H1 (cell line): ENCODE measurements around the gene SYT10. TPM values are rescaled to one million over a fixed set of nuclear protein-coding genes. Genes with fewer than 3 reads are reported as not detected.

ENCODE experiments used
- BRCA1 ChIP-seq: IDR thresholded peaks from 2 replicates; pipeline ENCODE4 v1.6.1; 2012; ENCODE audit warnings: low read depth, low read length, improper control_type of control experiment
- CBX8 ChIP-seq: fragments of 300-800, 300-1000 bp; sonication (generic); IDR thresholded peaks from 2 replicates; pipeline ENCODE4 v1.7.1; 2016; ENCODE audit warnings: low read depth, low read length, borderline replicate concordance
- CHD1 ChIP-seq: IDR thresholded peaks from 2 replicates; pipeline ENCODE4 v1.6.1; 2012; ENCODE audit warnings: low read depth, low read length, improper control_type of control experiment
- CTBP2 ChIP-seq: IDR thresholded peaks from 2 replicates; pipeline ENCODE4 v1.7.0; 2011; ENCODE audit warnings: borderline replicate concordance, mild to moderate bottlenecking, moderate library complexity, mixed read lengths, low read length; ENCODE audit not compliant: insufficient read depth, insufficient read length
- EP300 ChIP-seq, 2 experiments: IDR thresholded peaks; 1 replicate in 1 of 2; 2 replicates in 1 of 2; pipeline ENCODE4 v1.6.1; 2011 to 2012; ENCODE audit warnings: low read depth in 2 of 2, low read length in 2 of 2, mild to moderate bottlenecking in 2 of 2, borderline replicate concordance in 1 of 2, inconsistent platforms in 1 of 2, moderate library complexity in 1 of 2
- EZH2 ChIP-seq: fragments of 200-600 bp; sonication (generic); IDR thresholded peaks from 2 replicates; pipeline ENCODE4 v1.7.1; 2012; ENCODE audit warnings: low read depth, mild to moderate bottlenecking, moderate library complexity, low read length, inconsistent platforms; ENCODE audit not compliant: severe bottlenecking
- FOSL1 ChIP-seq: IDR thresholded peaks from 2 replicates; pipeline ENCODE4 v1.6.1; 2011; ENCODE audit warnings: mild to moderate bottlenecking, low read depth, low read length, moderate library complexity; ENCODE audit not compliant: insufficient read depth
- GABPA ChIP-seq: IDR thresholded peaks from 2 replicates; pipeline ENCODE4 v1.6.1; 2011; ENCODE audit warnings: mild to moderate bottlenecking, low read length, moderate library complexity, borderline replicate concordance; ENCODE audit not compliant: insufficient read depth
- KDM1A ChIP-seq: fragments of 200-600, 300-600 bp; sonication (generic); IDR thresholded peaks from 2 replicates; pipeline ENCODE4 v1.7.1; 2016; ENCODE audit warnings: mild to moderate bottlenecking, low read length, borderline replicate concordance
- KDM4A ChIP-seq: IDR thresholded peaks from one replicate; pipeline ENCODE4 v1.7.1; 2012; ENCODE audit warnings: low read depth, mild to moderate bottlenecking, moderate library complexity, low read length, inconsistent platforms; ENCODE audit not compliant: severe bottlenecking
- MAFK ChIP-seq: IDR thresholded peaks from 2 replicates; pipeline ENCODE4 v1.6.1; 2012; ENCODE audit warnings: low read depth, mild to moderate bottlenecking, improper control_type of control experiment, low read length
- RBBP5 ChIP-seq: IDR thresholded peaks from 2 replicates; pipeline ENCODE4 v1.7.1; 2012; ENCODE audit warnings: low read depth, mild to moderate bottlenecking, inconsistent platforms, low read length, moderate library complexity, borderline replicate concordance
- SRF ChIP-seq: IDR thresholded peaks from 2 replicates; pipeline ENCODE4 v1.6.1; 2011; ENCODE audit warnings: mild to moderate bottlenecking, low read depth, low read length, moderate library complexity
- TAF7 ChIP-seq: optimal IDR thresholded peaks from 2 replicates; pipeline ENCODE3; 2011; ENCODE audit warnings: low read depth, mild to moderate bottlenecking, inconsistent platforms, low read length, moderate library complexity, borderline replicate concordance
- TEAD4 ChIP-seq: IDR thresholded peaks from 2 replicates; pipeline ENCODE4 v1.6.1; 2012; ENCODE audit warnings: low read depth, low read length, inconsistent platforms, mixed read lengths
- YY1 ChIP-seq: IDR thresholded peaks from 2 replicates; pipeline ENCODE4 v1.6.1; 2011; ENCODE audit warnings: low read depth, mild to moderate bottlenecking, low read length
- ZNF274 ChIP-seq: IDR thresholded peaks from 2 replicates; pipeline ENCODE4 v1.7.0; 2012; ENCODE audit warnings: low read length, borderline replicate concordance; ENCODE audit errors: extremely low read depth
- polyA plus RNA-seq, 7 experiments: library from polyadenylated mRNA; depleted of rRNA in 3 of 7; stranded (reverse) in 5 of 7; unstranded in 2 of 7; fragments of >200 nt in 5 of 7; fragments of 200-250 nt in 2 of 7; gene quantifications; 1 replicate in 5 of 7; 2 replicates in 1 of 7; 4 replicates in 1 of 7; pipeline versions ENCODE4 v1.2.1 to v1.2.3, GENCODE V29; 2011 to 2013; ENCODE audit warnings: missing spikeins in 2 of 7, mixed read lengths in 2 of 7
- total RNA-seq: library from RNA; stranded (reverse); fragmentation: NEBNext Ultra II Directional; extraction: Animal tissue kit (Norgen Biotek cat#: 25700); gene quantifications from 2 replicates; pipeline ENCODE4 v1.2.1, GENCODE V29; 2021
- TF ChIP-seq, protein P1 (sequence below): IDR thresholded peaks from 2 replicates; pipeline ENCODE4 v1.6.1; 2011; ENCODE audit warnings: low read length, improper control_type of control experiment
- TF ChIP-seq, protein P2 (sequence below): IDR thresholded peaks from 2 replicates; pipeline ENCODE4 v1.6.1; 2012; ENCODE audit warnings: inconsistent platforms
- TF ChIP-seq, protein P3 (sequence below): IDR thresholded peaks from 2 replicates; pipeline ENCODE4 v1.6.1; 2012; ENCODE audit warnings: inconsistent platforms
- TF ChIP-seq, protein P4 (sequence below): IDR thresholded peaks from 2 replicates; pipeline ENCODE4 v1.6.1; 2012; ENCODE audit warnings: low read length, inconsistent platforms

The SYT10 gene
- total and polyA plus RNA-seq, 2 of the 8 experiments (the other 6 are each of a cell fraction or from before 2014, with no cell fraction given), result 0.97 to 2.6 TPM

DNA sequence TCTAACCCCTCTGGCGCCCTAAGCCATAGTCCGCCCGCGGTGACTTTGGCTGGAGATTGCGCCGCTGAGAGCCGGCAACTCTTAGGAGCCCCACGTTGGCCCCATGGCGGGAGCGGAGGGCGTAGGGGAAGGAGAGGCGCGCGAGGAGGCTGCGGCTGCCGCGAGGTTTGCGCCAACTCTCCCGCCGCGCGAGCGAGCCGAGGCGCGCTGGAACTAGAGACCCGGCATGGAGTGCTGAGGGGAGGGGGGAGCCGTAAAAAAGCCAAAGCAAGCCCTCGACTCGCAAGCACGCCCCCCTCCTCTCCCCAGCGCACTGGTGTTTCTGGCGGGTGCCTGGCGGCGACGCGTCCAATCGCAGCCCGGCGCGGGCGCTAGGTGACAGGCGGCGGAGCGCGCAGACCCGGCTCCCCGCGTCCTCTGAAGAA is at the start of gene SYT10 (continued):
- TF ChIP-seq SRF, result no peak
- no peak for TF ChIP-seq KDM1A
- TF ChIP-seq TEAD4, result no peak
- peak; percentile 24 for TF ChIP-seq KDM4A
- TF ChIP-seq, protein P1, sequence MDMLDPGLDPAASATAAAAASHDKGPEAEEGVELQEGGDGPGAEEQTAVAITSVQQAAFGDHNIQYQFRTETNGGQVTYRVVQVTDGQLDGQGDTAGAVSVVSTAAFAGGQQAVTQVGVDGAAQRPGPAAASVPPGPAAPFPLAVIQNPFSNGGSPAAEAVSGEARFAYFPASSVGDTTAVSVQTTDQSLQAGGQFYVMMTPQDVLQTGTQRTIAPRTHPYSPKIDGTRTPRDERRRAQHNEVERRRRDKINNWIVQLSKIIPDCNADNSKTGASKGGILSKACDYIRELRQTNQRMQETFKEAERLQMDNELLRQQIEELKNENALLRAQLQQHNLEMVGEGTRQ, result no peak
- TF ChIP-seq, protein P2, sequence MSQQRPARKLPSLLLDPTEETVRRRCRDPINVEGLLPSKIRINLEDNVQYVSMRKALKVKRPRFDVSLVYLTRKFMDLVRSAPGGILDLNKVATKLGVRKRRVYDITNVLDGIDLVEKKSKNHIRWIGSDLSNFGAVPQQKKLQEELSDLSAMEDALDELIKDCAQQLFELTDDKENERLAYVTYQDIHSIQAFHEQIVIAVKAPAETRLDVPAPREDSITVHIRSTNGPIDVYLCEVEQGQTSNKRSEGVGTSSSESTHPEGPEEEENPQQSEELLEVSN, result peak; percentile 97
- no peak for TF ChIP-seq EZH2
- no peak for TF ChIP-seq TAF7
- TF ChIP-seq GABPA, result no peak
- TF ChIP-seq CHD1, result no peak
- TF ChIP-seq, protein P3, sequence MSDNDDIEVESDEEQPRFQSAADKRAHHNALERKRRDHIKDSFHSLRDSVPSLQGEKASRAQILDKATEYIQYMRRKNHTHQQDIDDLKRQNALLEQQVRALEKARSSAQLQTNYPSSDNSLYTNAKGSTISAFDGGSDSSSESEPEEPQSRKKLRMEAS, result peak; percentile 92
- TF ChIP-seq FOSL1, result no peak
- 0 out of 2 replicates have a peak, but pooled peaks have one; percentile 9 for TF ChIP-seq YY1
- no peak for TF ChIP-seq BRCA1
- no peak; the same call in 1 of the 2 replicates for TF ChIP-seq RBBP5
- TF ChIP-seq MAFK, result no peak
- no peak for TF ChIP-seq CTBP2
- no peak for TF ChIP-seq CBX8
- TF ChIP-seq EP300 (IDR thresholded peaks at IDR 0.05; ENCODE audit: borderline replicate concordance in 1 of 2, low read depth in 2 of 2, low read length in 2 of 2), result no peak
- TF ChIP-seq, protein P4, sequence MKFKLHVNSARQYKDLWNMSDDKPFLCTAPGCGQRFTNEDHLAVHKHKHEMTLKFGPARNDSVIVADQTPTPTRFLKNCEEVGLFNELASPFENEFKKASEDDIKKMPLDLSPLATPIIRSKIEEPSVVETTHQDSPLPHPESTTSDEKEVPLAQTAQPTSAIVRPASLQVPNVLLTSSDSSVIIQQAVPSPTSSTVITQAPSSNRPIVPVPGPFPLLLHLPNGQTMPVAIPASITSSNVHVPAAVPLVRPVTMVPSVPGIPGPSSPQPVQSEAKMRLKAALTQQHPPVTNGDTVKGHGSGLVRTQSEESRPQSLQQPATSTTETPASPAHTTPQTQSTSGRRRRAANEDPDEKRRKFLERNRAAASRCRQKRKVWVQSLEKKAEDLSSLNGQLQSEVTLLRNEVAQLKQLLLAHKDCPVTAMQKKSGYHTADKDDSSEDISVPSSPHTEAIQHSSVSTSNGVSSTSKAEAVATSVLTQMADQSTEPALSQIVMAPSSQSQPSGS, result no peak
- TF ChIP-seq ZNF274, result no peak
